ENCODE data around the gene LAD1. TPM values are rescaled to one million over a fixed set of nuclear protein-coding genes. Genes with fewer than 3 reads are reported as not detected.

LAD1 gene
- polyA plus RNA-seq, 1 experiment: 0.04 TPM

GRCh38 chr1:201411292-201411691, 12.2 kb upstream of the LAD1 start:
- peaks cover 50% of the 10 kb centered on the region for H3K27me3 ChIP-seq (ENCODE audit: control insufficient read depth, insufficient read depth, low read length)
- ChIA-PET POLR2A (no interaction called here), CTCF (interaction anchor here (0.8 to 4.0 kb wide), 6 partner anchors 10 to 157 kb away, joined by 3 to 44 read pairs (median 4); no protein-coding TSS in a partner anchor)
- DNase-seq (ENCODE audit: low read depth, low spot score): no peak
- H3K9me3 ChIP-seq (ENCODE audit: control insufficient read depth, insufficient read depth, low read length): peaks cover 14% of the 10 kb centered on the region
- no peak overlapping the region for H3K27ac ChIP-seq (ENCODE audit: low read depth, low read length)
- H3K4me3 ChIP-seq (ENCODE audit: low read depth, low read length): no peak overlapping the region
- TF ChIP-seq CTCF (IDR thresholded peaks at IDR 0.05; ENCODE audit: low read depth, low read length): no peak

GRCh38 chr1:201409440-201409839, 10.3 kb upstream of the LAD1 start:
- TF ChIP-seq CTCF (IDR thresholded peaks at IDR 0.05; ENCODE audit: low read depth, low read length): no peak
- no peak overlapping the region for H3K4me3 ChIP-seq (ENCODE audit: low read depth, low read length)
- H3K27me3 ChIP-seq (ENCODE audit: control insufficient read depth, insufficient read depth, low read length): peaks cover 48% of the 10 kb centered on the region
- POLR2A ChIA-PET: interaction anchor here (0.6 kb wide), 1 partner anchor 16 kb away, joined by 3 read pairs; no protein-coding TSS in a partner anchor
- CTCF ChIA-PET: interaction anchor here (0.5 to 4.0 kb wide), 17 partner anchors 9 to 458 kb away, joined by 3 to 44 read pairs (median 4); partner anchors contain the start of gene TNNI1
- peaks cover 3% of the 10 kb centered on the region; the same call in 1 of the 2 replicates for H3K9me3 ChIP-seq (ENCODE audit: control insufficient read depth, insufficient read depth, low read length)
- no peak for DNase-seq (ENCODE audit: low read depth, low spot score)
- no peak overlapping the region for H3K27ac ChIP-seq (ENCODE audit: low read depth, low read length)

DNA sequence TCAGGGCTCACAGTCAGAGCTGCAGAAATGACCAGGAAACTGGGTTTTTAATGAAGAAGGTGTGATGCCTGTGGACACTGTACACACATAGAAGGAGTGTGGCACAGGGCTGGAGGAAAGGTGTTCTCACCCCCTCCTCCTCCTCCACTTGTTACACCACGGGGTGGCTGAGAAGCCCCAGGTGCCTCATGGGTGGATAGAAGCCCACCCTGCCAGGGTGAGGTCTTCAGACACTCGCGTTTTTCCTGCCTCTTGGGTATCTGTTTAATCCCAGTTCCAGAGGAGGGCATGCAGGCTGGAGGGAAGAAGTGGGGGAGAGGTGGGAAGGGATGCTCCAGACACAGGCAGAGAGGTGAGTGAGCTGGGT, 9.7 kb upstream of the LAD1 start:
- CTCF ChIA-PET: interaction anchor here (0.5 to 4.0 kb wide), 16 partner anchors 9 to 459 kb away, joined by 3 to 44 read pairs (median 4); partner anchors contain the start of gene TNNI1
- POLR2A ChIA-PET: interaction anchor here (0.6 kb wide), 1 partner anchor 16 kb away, joined by 3 read pairs; no protein-coding TSS in a partner anchor
- Histone ChIP-seq H3K27ac (ENCODE audit: low read depth, low read length) (no peak overlapping the region), H3K9me3 (ENCODE audit: control insufficient read depth, insufficient read depth, low read length) (no peaks in the 10 kb centered on the region), H3K27me3 (ENCODE audit: control insufficient read depth, insufficient read depth, low read length) (peaks cover 53% of the 10 kb centered on the region), H3K4me3 (ENCODE audit: low read depth, low read length) (no peak overlapping the region)
- DNase-seq (ENCODE audit: low read depth, low spot score): no peak
- no peak for TF ChIP-seq CTCF (IDR thresholded peaks at IDR 0.05; ENCODE audit: low read depth, low read length)

DNA sequence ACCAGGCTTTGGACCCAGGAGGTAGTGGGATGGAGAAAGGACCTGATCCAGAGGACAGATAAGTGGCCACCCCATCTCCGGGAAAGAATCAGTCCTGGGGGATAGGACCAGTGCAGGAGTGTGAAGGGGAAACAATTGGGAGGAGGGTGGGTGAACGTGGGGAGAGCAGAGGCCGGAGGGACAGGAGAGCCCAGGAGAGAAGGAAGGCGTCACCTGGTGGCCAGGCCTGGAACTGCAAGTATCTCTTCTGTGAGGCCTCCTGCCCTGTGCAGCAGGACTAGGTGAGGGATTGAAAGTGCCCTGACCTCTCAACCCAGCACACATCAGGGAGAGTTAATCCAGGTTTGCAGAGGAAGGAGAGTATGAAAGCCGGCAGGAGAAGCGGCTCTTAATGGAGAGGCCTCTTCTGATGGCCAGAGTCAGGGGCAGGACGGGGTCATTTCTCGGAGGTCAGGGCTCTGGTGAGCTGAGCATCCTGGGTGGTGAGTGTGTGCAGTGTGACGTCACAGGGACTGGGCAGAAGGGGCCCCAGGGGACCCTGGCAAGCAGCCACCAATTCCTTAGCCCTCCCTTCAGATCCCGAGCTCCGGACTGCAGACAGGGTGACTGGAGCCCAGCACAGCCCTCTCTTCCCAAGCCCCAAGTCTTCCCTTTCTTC, 9.2 kb upstream of the LAD1 start:
- CTCF ChIA-PET: interaction anchor here (0.9 to 4.0 kb wide), 13 partner anchors 10 to 154 kb away, joined by 3 to 44 read pairs (median 7); partner anchors contain the start of gene TNNI1
- Histone ChIP-seq H3K27me3 (ENCODE audit: control insufficient read depth, insufficient read depth, low read length) (peaks cover 56% of the 10 kb centered on the region), H3K4me3 (ENCODE audit: low read depth, low read length) (no peak overlapping the region), H3K27ac (ENCODE audit: low read depth, low read length) (no peak overlapping the region), H3K9me3 (ENCODE audit: control insufficient read depth, insufficient read depth, low read length) (no peaks in the 10 kb centered on the region)
- POLR2A ChIA-PET: no interaction called here
- DNase-seq (ENCODE audit: low read depth, low spot score): peak; percentile 43
- peak; percentile 99 for TF ChIP-seq CTCF (IDR thresholded peaks at IDR 0.05; ENCODE audit: low read depth, low read length)

- no peaks in the 10 kb centered on the region for H3K9me3 ChIP-seq (ENCODE audit: control insufficient read depth, insufficient read depth, low read length)
- peaks cover 58% of the 10 kb centered on the region for H3K27me3 ChIP-seq (ENCODE audit: control insufficient read depth, insufficient read depth, low read length)
- H3K4me3 ChIP-seq (ENCODE audit: low read depth, low read length): no peak overlapping the region
- no peak overlapping the region for H3K27ac ChIP-seq (ENCODE audit: low read depth, low read length)
- DNase-seq (ENCODE audit: low read depth, low spot score): no peak
- no peak for TF ChIP-seq CTCF (IDR thresholded peaks at IDR 0.05; ENCODE audit: low read depth, low read length)
- ChIA-PET CTCF (interaction anchor here (0.8 to 3.5 kb wide), 6 partner anchors 11 to 153 kb away, joined by 4 to 27 read pairs (median 6); no protein-coding TSS in a partner anchor), POLR2A (no interaction called here)
Observed at GRCh38 chr1:201406831-201407406, 7.8 kb upstream of the LAD1 start.
